Caco-2 (cell line): ENCODE data around the gene GBX2. TPM values are rescaled to one million over a fixed set of nuclear protein-coding genes. Genes with fewer than 3 reads are reported as not detected.

Source experiments
- BruUV-seq: library from RNA; stranded (reverse); fragments of 400-500 nt; replicated peaks from 2 replicates; lab custom pipeline; 2021; lab: Mats Ljungman, UMichigan
- CTCF ChIA-PET: fragments of 300-600 bp; sonication (Branson Sonifier 250); formaldehyde crosslinking; loops from one replicate; lab custom pipeline; 2022; ENCODE audit warnings: antibody characterized with exemption; lab: Charles Lee
- POLR2A ChIA-PET: fragments of 300-600 bp; sonication (Branson Sonifier 250); formaldehyde crosslinking; loops from one replicate; lab custom pipeline; 2022; ENCODE audit warnings: antibody characterized with exemption; lab: Charles Lee
- DNase-seq, 2 experiments: peaks; one replicate each; pipeline versions ENCODE4 v3.0.0 to v3.0.0-alpha.2; 2020 to 2022
- H3K27me3 ChIP-seq: replicated peaks from 2 replicates; pipeline ENCODE4 v1.6.0; 2011; ENCODE audit warnings: low read length; ENCODE audit not compliant: control insufficient read depth, insufficient read depth
- H3K36me3 ChIP-seq: 2 replicates; pipeline ENCODE4 v1.5.1; 2011; ENCODE audit warnings: low read length; ENCODE audit not compliant: control insufficient read depth, insufficient read depth
- H3K4me1 ChIP-seq: fragments of 250-450 bp; sonication (Bioruptor Pico); 2 replicates; pipeline ENCODE4 v1.5.1; 2020; ENCODE audit warnings: mild to moderate bottlenecking
- H3K4me3 ChIP-seq: 2 replicates; pipeline ENCODE4 v1.5.1; 2011; ENCODE audit warnings: low read depth, mild to moderate bottlenecking, control low read depth, low read length
- H3K9me3 ChIP-seq: fragments of 250-450 bp; sonication (Bioruptor Pico); 2 replicates; pipeline ENCODE4 v1.5.1; 2020; ENCODE audit warnings: mild to moderate bottlenecking, moderate library complexity
- H3K27ac Mint-ChIP-seq: one replicate; pipeline ENCODE4 v1.8.0; 2022; ENCODE audit warnings: mixed read lengths; ENCODE audit not compliant: unreplicated experiment
- H3K27me3 Mint-ChIP-seq: one replicate; pipeline ENCODE4 v1.8.0; 2022; ENCODE audit warnings: mixed read lengths; ENCODE audit not compliant: insufficient read depth, unreplicated experiment
- H3K36me3 Mint-ChIP-seq: one replicate; pipeline ENCODE4 v1.8.0; 2022; ENCODE audit warnings: mild to moderate bottlenecking, mixed read lengths; ENCODE audit not compliant: insufficient read depth, unreplicated experiment
- H3K4me1 Mint-ChIP-seq: one replicate; pipeline ENCODE4 v1.8.0; 2022; ENCODE audit warnings: low read depth, mixed read lengths; ENCODE audit not compliant: unreplicated experiment
- H3K4me3 Mint-ChIP-seq: one replicate; pipeline ENCODE4 v1.8.0; 2022; ENCODE audit warnings: mild to moderate bottlenecking, moderate library complexity, mixed read lengths; ENCODE audit not compliant: unreplicated experiment
- H3K9me3 Mint-ChIP-seq: one replicate; pipeline ENCODE4 v1.8.0; 2022; ENCODE audit warnings: mixed read lengths; ENCODE audit not compliant: unreplicated experiment
- CTCF ChIP-seq, 2 experiments: fragments of 200-600 bp in 1 of 2; IDR thresholded peaks; 1 replicate in 1 of 2; 2 replicates in 1 of 2; pipeline versions ENCODE4 v1.5.1 to v1.8.0; 2011 to 2022; ENCODE audit warnings: antibody characterized with exemption in 1 of 2, control low read depth in 1 of 2, inconsistent platforms in 1 of 2, low read depth in 1 of 2, low read length in 1 of 2, mild to moderate bottlenecking in 1 of 2, moderate library complexity in 1 of 2; ENCODE audit not compliant: insufficient read depth in 1 of 2, severe bottlenecking in 1 of 2, unreplicated experiment in 1 of 2
- intact Hi-C: fragments of 100-400 bp; cut with micrococcal nuclease; formaldehyde crosslinking; loops from one replicate; pipeline ENCODE4 v1.10.0; 2022; ENCODE audit not compliant: unreplicated experiment
- total RNA-seq: library from RNA; stranded (reverse); gene quantifications from 2 replicates; pipeline ENCODE4 v1.2.3, GENCODE V29; 2022

Gene GBX2
- total RNA-seq, 1 experiment from 2014 or later, result 2.1 TPM

- Mint-ChIP-seq H3K36me3 (no peaks in the 10 kb centered on the region), H3K4me1 (peaks cover 7% of the 10 kb centered on the region), H3K9me3 (no peaks in the 10 kb centered on the region), H3K27me3 (no peaks in the 10 kb centered on the region), H3K27ac (no peak overlapping the region), H3K4me3 (no peak overlapping the region)
- no peaks in the 10 kb centered on the region for H3K4me1 ChIP-seq
- intact Hi-C loops, result no loop called here
- H3K9me3 ChIP-seq, result no peaks in the 10 kb centered on the region
- H3K36me3 ChIP-seq, result no peaks in the 10 kb centered on the region
- no TSS peak for BruUV-seq
- CTCF ChIA-PET, result no interaction called here
- POLR2A ChIA-PET, result no interaction called here
- no peak overlapping the region for H3K4me3 ChIP-seq
- H3K27me3 ChIP-seq, result no peaks in the 10 kb centered on the region
- no peak for TF ChIP-seq CTCF (IDR thresholded peaks at IDR 0.05; ENCODE audit: insufficient read depth in 1 of 2, low read depth in 1 of 2, low read length in 1 of 2, severe bottlenecking in 1 of 2, unreplicated experiment in 1 of 2)
- no peak for DNase-seq
Observed at GRCh38 chr2:236211296-236211695, 43.1 kb upstream of the GBX2 start.

GRCh38 chr2:236210536-236210935, 42.4 kb upstream of the GBX2 start:
- no TSS peak for BruUV-seq
- DNase-seq, result no peak
- H3K9me3 ChIP-seq, result no peaks in the 10 kb centered on the region
- Mint-ChIP-seq H3K27ac (no peak overlapping the region), H3K4me1 (peaks cover 7% of the 10 kb centered on the region), H3K9me3 (no peaks in the 10 kb centered on the region), H3K36me3 (no peaks in the 10 kb centered on the region), H3K27me3 (no peaks in the 10 kb centered on the region), H3K4me3 (no peak overlapping the region)
- POLR2A ChIA-PET, result no interaction called here
- CTCF ChIA-PET, result no interaction called here
- H3K36me3 ChIP-seq, result no peaks in the 10 kb centered on the region
- intact Hi-C loops, result no loop called here
- no peak overlapping the region for H3K4me3 ChIP-seq
- no peaks in the 10 kb centered on the region for H3K4me1 ChIP-seq
- TF ChIP-seq CTCF (IDR thresholded peaks at IDR 0.05; ENCODE audit: insufficient read depth in 1 of 2, low read depth in 1 of 2, low read length in 1 of 2, severe bottlenecking in 1 of 2, unreplicated experiment in 1 of 2), result no peak
- no peaks in the 10 kb centered on the region for H3K27me3 ChIP-seq

GRCh38 chr2:236209996-236210395, 41.8 kb upstream of the GBX2 start:
- H3K27me3 ChIP-seq, result no peaks in the 10 kb centered on the region
- no peaks in the 10 kb centered on the region for H3K9me3 ChIP-seq
- H3K4me3 ChIP-seq, result no peak overlapping the region
- no peak for TF ChIP-seq CTCF (IDR thresholded peaks at IDR 0.05; ENCODE audit: insufficient read depth in 1 of 2, low read depth in 1 of 2, low read length in 1 of 2, severe bottlenecking in 1 of 2, unreplicated experiment in 1 of 2)
- Mint-ChIP-seq H3K36me3 (no peaks in the 10 kb centered on the region), H3K4me1 (peaks cover 7% of the 10 kb centered on the region), H3K27me3 (no peaks in the 10 kb centered on the region), H3K9me3 (no peaks in the 10 kb centered on the region), H3K27ac (peak overlapping the region; percentile 69), H3K4me3 (no peak overlapping the region)
- ChIA-PET POLR2A (no interaction called here), CTCF (interaction anchor here (0.6 kb wide), 1 partner anchor 86 kb away, joined by 3 read pairs; no protein-coding TSS in a partner anchor)
- BruUV-seq, result no TSS peak
- intact Hi-C loops, result no loop called here
- H3K4me1 ChIP-seq, result no peaks in the 10 kb centered on the region
- H3K36me3 ChIP-seq, result no peaks in the 10 kb centered on the region
- no peak for DNase-seq
